ENCODE results near the gene TIGAR.

DNA sequence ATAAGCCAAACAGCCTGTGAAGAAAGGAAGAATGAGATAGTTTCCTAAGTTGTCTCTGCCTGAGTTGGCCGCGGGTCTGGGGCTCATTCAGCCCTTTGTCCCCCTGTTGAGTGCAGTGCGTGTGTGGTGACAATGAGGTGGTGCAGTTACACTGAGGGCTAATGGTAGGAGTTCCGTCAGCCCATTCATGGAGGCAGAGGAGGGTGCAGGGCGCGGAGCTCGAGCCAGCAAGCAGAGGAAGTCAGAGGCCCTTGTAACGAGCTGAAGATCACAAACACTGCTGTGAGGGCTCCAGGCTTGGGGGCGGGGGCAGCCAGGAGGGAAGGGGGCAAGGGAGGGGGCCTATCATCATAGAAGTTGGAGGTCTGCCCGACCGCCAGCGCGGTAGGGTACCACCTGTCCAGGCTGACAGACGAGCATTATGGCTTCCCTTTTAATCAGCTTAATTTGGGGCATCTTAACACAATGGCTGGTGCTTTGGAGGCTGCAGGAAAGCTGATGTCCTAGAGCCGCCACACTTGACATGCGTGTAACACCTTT is 27.0 kb upstream of the TIGAR start:
- TF ChIP-seq, protein P1, sequence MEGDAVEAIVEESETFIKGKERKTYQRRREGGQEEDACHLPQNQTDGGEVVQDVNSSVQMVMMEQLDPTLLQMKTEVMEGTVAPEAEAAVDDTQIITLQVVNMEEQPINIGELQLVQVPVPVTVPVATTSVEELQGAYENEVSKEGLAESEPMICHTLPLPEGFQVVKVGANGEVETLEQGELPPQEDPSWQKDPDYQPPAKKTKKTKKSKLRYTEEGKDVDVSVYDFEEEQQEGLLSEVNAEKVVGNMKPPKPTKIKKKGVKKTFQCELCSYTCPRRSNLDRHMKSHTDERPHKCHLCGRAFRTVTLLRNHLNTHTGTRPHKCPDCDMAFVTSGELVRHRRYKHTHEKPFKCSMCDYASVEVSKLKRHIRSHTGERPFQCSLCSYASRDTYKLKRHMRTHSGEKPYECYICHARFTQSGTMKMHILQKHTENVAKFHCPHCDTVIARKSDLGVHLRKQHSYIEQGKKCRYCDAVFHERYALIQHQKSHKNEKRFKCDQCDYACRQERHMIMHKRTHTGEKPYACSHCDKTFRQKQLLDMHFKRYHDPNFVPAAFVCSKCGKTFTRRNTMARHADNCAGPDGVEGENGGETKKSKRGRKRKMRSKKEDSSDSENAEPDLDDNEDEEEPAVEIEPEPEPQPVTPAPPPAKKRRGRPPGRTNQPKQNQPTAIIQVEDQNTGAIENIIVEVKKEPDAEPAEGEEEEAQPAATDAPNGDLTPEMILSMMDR (conservative IDR thresholded peaks at IDR 0.05; ENCODE audit: low read length), result no peak
- no peak for TF ChIP-seq EZH2phosphoT487 (IDR thresholded peaks at IDR 0.05; ENCODE audit: borderline replicate concordance)
